Left cardiac atrium (tissue), 4 donors: ENCODE results near the gene NARF. TPM values are rescaled to one million over a fixed set of nuclear protein-coding genes. Genes with fewer than 3 reads are reported as not detected.
"Not testable (repeated sequence)": the region's sequence is repeated elsewhere in the genome, so short reads cannot be mapped to it uniquely, and the experiment has no call there.

Experiments used
- ATAC-seq, 2 donors: fragments of 200-7000 bp; cut with Tn5 transposase; one replicate each; pipeline ENCODE4 v1.9.1; 2020; ENCODE audit warnings: mild to moderate bottlenecking in 2 of 2, moderate library complexity in 2 of 2
- DNase-seq: peaks from one replicate; pipeline ENCODE4 v3.0.0-alpha.2; 2020
- intact Hi-C, 2 donors: fragments of 100-400 bp; cut with DNase I; formaldehyde crosslinking; loops; one replicate each; pipeline versions ENCODE4 v1.14.1 to v1.15.1; 2022 to 2023
- total RNA-seq, 2 donors: library from RNA; stranded (reverse); fragmentation: NEBNext Ultra II Directional; extraction: Animal tissue kit (Norgen Biotek cat#: 25700); gene quantifications; one replicate each; pipeline ENCODE4 v1.2.1, GENCODE V29; 2021
- donor health status: DM: no; HTN: yes; CAD: no.
- donor health status: DM: no; HTN: yes; CAD: no; lungs with severe emphysema.
- donor health status: DM: yes; HTN: yes; CAD: no.
- donor health status: Dilated cardiomyopathy.

NARF gene
- total RNA-seq, 2 donors from 2014 or later: 63.7 to 65.9 TPM

GRCh38 chr17:82490512-82491195 lies 32.1 kb downstream of the NARF start:
- intact Hi-C loops: no loop called here
- ATAC-seq: no peak

GRCh38 chr17:82491196-82491530 lies 32.6 kb downstream of the NARF start:
- no peak for ATAC-seq
- intact Hi-C loops: no loop called here
- no peak for DNase-seq

More at GRCh38 chr17:82490512-82491195, 32.1 kb downstream of the NARF start:
- DNase-seq: no peak

- DNase-seq: no peak
- intact Hi-C loops: no loop called here
- no peak for ATAC-seq
Observed at GRCh38 chr17:82491533-82491932, 33.0 kb downstream of the NARF start.

GRCh38 chr17:82492643-82493225 lies 34.2 kb downstream of the NARF start:
- ATAC-seq (no peak), DNase-seq (no peak)
- intact Hi-C loops: no loop called here

GRCh38 chr17:82493226-82493781 lies 34.8 kb downstream of the NARF start:
- ATAC-seq (no peak), DNase-seq (no peak)
- intact Hi-C loops: no loop called here

- peak; percentile 79 to 88 for ATAC-seq
- intact Hi-C loops: loop anchor here in 1 of 2 donors (5.0 kb wide), 1 partner anchor 53 kb away; no protein-coding TSS in a partner anchor
- DNase-seq: peak; percentile 86
Observed at GRCh38 chr17:82494236-82495055, 35.9 kb downstream of the NARF start.

GRCh38 chr17:82495844-82496528 lies 37.4 kb downstream of the NARF start:
- DNase-seq (no peak), ATAC-seq (no peak)
- intact Hi-C loops: loop anchor here in 1 of 2 donors (5.0 kb wide), 1 partner anchor 51 kb away; no protein-coding TSS in a partner anchor

- peak; percentile 99 for DNase-seq
- intact Hi-C loops: loop anchor here in 1 of 2 donors (5.0 kb wide), 1 partner anchor 51 kb away; no protein-coding TSS in a partner anchor
- peak; percentile 87 to 91 for ATAC-seq
Observed at GRCh38 chr17:82496529-82497434, 38.2 kb downstream of the NARF start.

- intact Hi-C loops: loop anchor here in 1 of 2 donors (5.0 kb wide), 1 partner anchor 50 kb away; no protein-coding TSS in a partner anchor
- ATAC-seq (peak; percentile 40 to 45), DNase-seq (peak; percentile 49)
Observed at GRCh38 chr17:82497483-82498405, 39.2 kb downstream of the NARF start.

GRCh38 chr17:82502207-82502606 lies 43.7 kb downstream of the NARF start:
- DNase-seq (no peak), ATAC-seq (no peak)
- intact Hi-C loops: no loop called here

- ATAC-seq (no peak), DNase-seq (no peak)
- intact Hi-C loops: no loop called here
Observed at GRCh38 chr17:82503094-82503727, 44.7 kb downstream of the NARF start.

- DNase-seq (no peak), ATAC-seq (no peak)
- intact Hi-C loops: no loop called here
Observed at GRCh38 chr17:82503728-82504308, 45.3 kb downstream of the NARF start.

GRCh38 chr17:82505296-82505695 lies 46.8 kb downstream of the NARF start:
- ATAC-seq: no peak
- intact Hi-C loops: no loop called here
- no peak for DNase-seq

GRCh38 chr17:82506402-82506801 lies 47.9 kb downstream of the NARF start:
- intact Hi-C loops, ATAC-seq: not testable (repeated sequence)

GRCh38 chr17:82507631-82508175 lies 49.2 kb downstream of the NARF start:
- DNase-seq: no peak
- ATAC-seq: no peak
- intact Hi-C loops: no loop called here

More at GRCh38 chr17:82506402-82506801, 47.9 kb downstream of the NARF start:
- not testable (repeated sequence) for DNase-seq

- ATAC-seq, DNase-seq, intact Hi-C loops: not testable (repeated sequence)
Observed at GRCh38 chr17:82511642-82512041, 53.1 kb downstream of the NARF start.
